ENCODE data around the gene ZNF326. TPM values are rescaled to one million over a fixed set of nuclear protein-coding genes. Genes with fewer than 3 reads are reported as not detected.

The ZNF326 gene
- total and polyA plus RNA-seq, 2 of the 8 experiments (the other 6 are each of a cell fraction or from before 2014, with no cell fraction given): 12.2 to 30.6 TPM

Small RNA genes within 50 kb of the gene (small RNA-seq; reads per million reads assigned to genes)
- gene RN7SKP272 (ENCODE audit: insufficient read depth): not detected

Other genes with a start within 250 kb of the ZNF326 start
- gene LRRC8D, start 174.1 kb upstream of the ZNF326 start, total RNA-seq (2021; fragmentation: NEBNext Ultra II Directional; extraction: Animal tissue kit (Norgen Biotek cat#: 25700)): 58.5 and 58.9 TPM in 2 replicates
- 42.0 and 49.1 TPM in 2 replicates for gene LRRC8D, start 174.1 kb upstream of the ZNF326 start, polyA plus RNA-seq (2011; rRNA removed)

Data from H1 (cell line).